ENCODE results near the gene GLT1D1.

DNA sequence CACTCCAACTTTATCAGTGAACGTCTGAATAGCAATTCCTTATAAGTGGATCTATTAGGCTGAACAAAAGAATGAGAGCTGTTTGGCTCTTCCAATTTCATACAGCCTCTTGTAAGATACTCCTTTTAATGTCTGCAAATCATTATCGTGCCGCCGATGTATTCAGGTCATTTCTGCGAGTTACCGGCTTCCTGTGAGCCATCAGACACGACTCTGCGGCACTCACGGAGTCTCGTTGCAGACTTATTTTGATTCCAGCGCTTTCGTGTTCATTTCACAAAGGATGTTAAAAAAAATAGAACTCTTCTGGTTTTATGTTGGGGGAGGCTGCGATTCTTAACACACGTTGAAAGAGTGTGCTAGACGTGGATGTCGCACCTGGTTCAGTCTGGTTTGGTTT lies 106.6 kb downstream of the GLT1D1 start:
- TF ChIP-seq BACH1 (IDR thresholded peaks at IDR 0.05; ENCODE audit: low read length) (no peak), RNF2 (IDR thresholded peaks at IDR 0.05; ENCODE audit: borderline replicate concordance, low read depth, low read length, missing control alignments, poor library complexity, severe bottlenecking) (no peak), CHD1 (IDR thresholded peaks at IDR 0.05; ENCODE audit: low read depth, low read length) (no peak), JUND (IDR thresholded peaks at IDR 0.05; ENCODE audit: low read length) (no peak), ZNF274 (IDR thresholded peaks at IDR 0.05; ENCODE audit: borderline replicate concordance, extremely low read depth, low read length) (no peak), SP2 (IDR thresholded peaks at IDR 0.05; ENCODE audit: low read length) (no peak), POLR2AphosphoS5 (IDR thresholded peaks at IDR 0.05; ENCODE audit: low read depth, low read length) (no peak), RAD21 (IDR thresholded peaks at IDR 0.05 in 1 of 2, conservative IDR thresholded peaks at IDR 0.05 in 1 of 2; ENCODE audit: low read depth in 2 of 2, low read length in 2 of 2) (no peak)
- TF ChIP-seq, protein P1, sequence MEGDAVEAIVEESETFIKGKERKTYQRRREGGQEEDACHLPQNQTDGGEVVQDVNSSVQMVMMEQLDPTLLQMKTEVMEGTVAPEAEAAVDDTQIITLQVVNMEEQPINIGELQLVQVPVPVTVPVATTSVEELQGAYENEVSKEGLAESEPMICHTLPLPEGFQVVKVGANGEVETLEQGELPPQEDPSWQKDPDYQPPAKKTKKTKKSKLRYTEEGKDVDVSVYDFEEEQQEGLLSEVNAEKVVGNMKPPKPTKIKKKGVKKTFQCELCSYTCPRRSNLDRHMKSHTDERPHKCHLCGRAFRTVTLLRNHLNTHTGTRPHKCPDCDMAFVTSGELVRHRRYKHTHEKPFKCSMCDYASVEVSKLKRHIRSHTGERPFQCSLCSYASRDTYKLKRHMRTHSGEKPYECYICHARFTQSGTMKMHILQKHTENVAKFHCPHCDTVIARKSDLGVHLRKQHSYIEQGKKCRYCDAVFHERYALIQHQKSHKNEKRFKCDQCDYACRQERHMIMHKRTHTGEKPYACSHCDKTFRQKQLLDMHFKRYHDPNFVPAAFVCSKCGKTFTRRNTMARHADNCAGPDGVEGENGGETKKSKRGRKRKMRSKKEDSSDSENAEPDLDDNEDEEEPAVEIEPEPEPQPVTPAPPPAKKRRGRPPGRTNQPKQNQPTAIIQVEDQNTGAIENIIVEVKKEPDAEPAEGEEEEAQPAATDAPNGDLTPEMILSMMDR (IDR thresholded peaks at IDR 0.05; ENCODE audit: control extremely low read depth in 1 of 3, insufficient read depth in 1 of 3, low read depth in 1 of 3, low read length in 3 of 3) = no peak

Data from H1 (cell line).